ENCODE data around the gene ZNF594.

DNA sequence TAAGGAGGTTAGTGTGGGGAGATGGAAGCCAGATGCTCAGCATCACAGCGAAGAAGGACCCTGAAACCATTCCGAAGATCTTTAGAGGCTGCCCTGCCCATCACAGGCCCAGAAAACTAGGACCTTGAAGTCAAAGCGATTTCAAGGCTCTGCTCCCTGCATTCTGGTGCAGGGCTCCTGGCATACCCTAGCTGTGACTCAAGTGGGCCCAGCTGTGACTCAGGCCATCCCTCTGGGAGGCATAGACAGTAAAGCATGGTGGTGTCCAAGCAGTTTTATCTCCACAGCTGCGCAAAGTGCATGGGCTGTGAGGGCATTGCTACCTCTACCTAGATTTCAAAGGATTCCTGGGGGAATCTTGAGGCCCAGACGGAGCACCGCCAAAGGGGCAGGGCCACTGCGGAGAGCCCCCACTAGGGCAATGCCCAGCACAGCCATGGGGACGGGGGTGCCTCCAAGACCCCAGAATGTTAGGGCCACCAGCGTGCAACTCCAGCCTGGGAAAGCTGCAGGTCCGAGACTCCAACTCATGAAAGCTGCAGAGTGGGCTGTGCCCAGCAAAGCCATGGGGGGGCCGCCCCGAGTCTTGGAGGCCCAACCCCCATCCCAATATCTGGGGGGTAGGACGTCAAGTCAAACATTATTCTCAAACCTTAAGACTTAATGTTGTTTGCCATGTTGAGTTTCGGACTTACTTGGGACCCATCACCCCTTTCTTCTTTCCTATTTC lies 11.7 kb upstream of the ZNF594 start:
- TF ChIP-seq, protein P1, sequence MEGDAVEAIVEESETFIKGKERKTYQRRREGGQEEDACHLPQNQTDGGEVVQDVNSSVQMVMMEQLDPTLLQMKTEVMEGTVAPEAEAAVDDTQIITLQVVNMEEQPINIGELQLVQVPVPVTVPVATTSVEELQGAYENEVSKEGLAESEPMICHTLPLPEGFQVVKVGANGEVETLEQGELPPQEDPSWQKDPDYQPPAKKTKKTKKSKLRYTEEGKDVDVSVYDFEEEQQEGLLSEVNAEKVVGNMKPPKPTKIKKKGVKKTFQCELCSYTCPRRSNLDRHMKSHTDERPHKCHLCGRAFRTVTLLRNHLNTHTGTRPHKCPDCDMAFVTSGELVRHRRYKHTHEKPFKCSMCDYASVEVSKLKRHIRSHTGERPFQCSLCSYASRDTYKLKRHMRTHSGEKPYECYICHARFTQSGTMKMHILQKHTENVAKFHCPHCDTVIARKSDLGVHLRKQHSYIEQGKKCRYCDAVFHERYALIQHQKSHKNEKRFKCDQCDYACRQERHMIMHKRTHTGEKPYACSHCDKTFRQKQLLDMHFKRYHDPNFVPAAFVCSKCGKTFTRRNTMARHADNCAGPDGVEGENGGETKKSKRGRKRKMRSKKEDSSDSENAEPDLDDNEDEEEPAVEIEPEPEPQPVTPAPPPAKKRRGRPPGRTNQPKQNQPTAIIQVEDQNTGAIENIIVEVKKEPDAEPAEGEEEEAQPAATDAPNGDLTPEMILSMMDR (IDR thresholded peaks at IDR 0.05): no peak
- no peak for TF ChIP-seq POLR2A (IDR thresholded peaks at IDR 0.05)

Data from breast epithelium (tissue), 3 donors.